Vagina (tissue), 2 donors: ENCODE results near the gene INS. TPM values are rescaled to one million over a fixed set of nuclear protein-coding genes. Genes with fewer than 3 reads are reported as not detected.

ENCODE experiments used
- DNase-seq, 2 donors: peaks; one replicate each; pipeline ENCODE4 v3.0.0-alpha.2; 2017; ENCODE audit errors: extremely low spot score in 2 of 2
- H3K27ac ChIP-seq: fragments of 200-600 bp; sonication (generic); one replicate; pipeline ENCODE4 v1.5.1; 2019
- H3K27me3 ChIP-seq: fragments of 200-600 bp; sonication (generic); one replicate; pipeline ENCODE4 v1.5.1; 2019
- H3K36me3 ChIP-seq, 2 donors: fragments of 200-600 bp; sonication (generic); one replicate each; pipeline ENCODE4 v1.5.1; 2017 to 2019
- H3K4me1 ChIP-seq: fragments of 200-600 bp; sonication (generic); one replicate; pipeline ENCODE4 v1.5.1; 2019
- H3K4me3 ChIP-seq, 2 donors: fragments of 200-600 bp; sonication (generic); 1 replicate in 1 of 2; 2 replicates in 1 of 2; pipeline ENCODE4 v1.5.1; 2016 to 2019
- H3K9me3 ChIP-seq: fragments of 200-600 bp; sonication (generic); one replicate; pipeline ENCODE4 v1.5.1; 2019
- POLR2A ChIP-seq, 2 donors: fragments of 450-650 bp; IDR thresholded peaks; one replicate each; pipeline ENCODE4 v1.6.1; 2017; ENCODE audit warnings: antibody characterized with exemption in 2 of 2, mild to moderate bottlenecking in 2 of 2, moderate library complexity in 2 of 2
- POLR2AphosphoS5 ChIP-seq, 2 donors: sonication (generic); formaldehyde crosslinking; IDR thresholded peaks; one replicate each; pipeline ENCODE4 v1.9.0; 2017; ENCODE audit warnings: antibody characterized with exemption in 2 of 2, mild to moderate bottlenecking in 2 of 2, low read depth in 1 of 2; ENCODE audit not compliant: insufficient read depth in 1 of 2
- intact Hi-C: fragments of 100-400 bp; cut with DNase I; formaldehyde crosslinking; loops from one replicate; pipeline ENCODE4 v1.15.1; 2023
- total RNA-seq: library from RNA; depleted of rRNA; stranded (reverse); fragments of >200 nt; gene quantifications from one replicate; pipeline ENCODE4 v1.2.3, GENCODE V29; 2016
- TF ChIP-seq, protein P1 (sequence below), 3 experiments: fragments of 450-650 bp in 2 of 3; fragments of 200-600 bp in 1 of 3; sonication (generic) in 1 of 3; IDR thresholded peaks; one replicate each; pipeline ENCODE4 v1.5.1; 2017 to 2019; ENCODE audit warnings: antibody characterized with exemption in 3 of 3, mild to moderate bottlenecking in 2 of 3, moderate library complexity in 2 of 3

The INS gene
- total RNA-seq, 1 donor from 2014 or later: not detected

DNA sequence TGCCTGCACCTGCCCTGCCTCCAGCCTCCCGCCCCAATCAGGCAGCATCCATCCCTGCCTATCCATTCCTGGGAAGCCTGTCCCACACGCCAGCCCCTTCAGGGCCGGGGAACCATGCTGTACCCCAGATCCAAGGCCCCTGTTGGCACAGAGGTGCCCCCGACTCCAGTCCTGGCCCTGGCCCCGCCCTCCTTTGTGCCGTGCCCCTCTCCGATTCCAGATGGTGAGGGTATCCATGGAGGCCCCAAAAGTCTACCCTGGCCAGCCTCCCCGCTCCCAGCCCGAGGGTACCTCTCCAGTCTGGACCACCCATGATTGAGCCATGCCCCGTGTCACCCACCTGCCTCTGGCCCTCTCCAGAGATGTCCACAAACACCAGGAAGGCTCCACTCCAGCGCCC lies 13.4 kb upstream of the INS start:
- DNase-seq: no peak
- H3K9me3 ChIP-seq: no peaks in the 10 kb centered on the region
- TF ChIP-seq, protein P1, sequence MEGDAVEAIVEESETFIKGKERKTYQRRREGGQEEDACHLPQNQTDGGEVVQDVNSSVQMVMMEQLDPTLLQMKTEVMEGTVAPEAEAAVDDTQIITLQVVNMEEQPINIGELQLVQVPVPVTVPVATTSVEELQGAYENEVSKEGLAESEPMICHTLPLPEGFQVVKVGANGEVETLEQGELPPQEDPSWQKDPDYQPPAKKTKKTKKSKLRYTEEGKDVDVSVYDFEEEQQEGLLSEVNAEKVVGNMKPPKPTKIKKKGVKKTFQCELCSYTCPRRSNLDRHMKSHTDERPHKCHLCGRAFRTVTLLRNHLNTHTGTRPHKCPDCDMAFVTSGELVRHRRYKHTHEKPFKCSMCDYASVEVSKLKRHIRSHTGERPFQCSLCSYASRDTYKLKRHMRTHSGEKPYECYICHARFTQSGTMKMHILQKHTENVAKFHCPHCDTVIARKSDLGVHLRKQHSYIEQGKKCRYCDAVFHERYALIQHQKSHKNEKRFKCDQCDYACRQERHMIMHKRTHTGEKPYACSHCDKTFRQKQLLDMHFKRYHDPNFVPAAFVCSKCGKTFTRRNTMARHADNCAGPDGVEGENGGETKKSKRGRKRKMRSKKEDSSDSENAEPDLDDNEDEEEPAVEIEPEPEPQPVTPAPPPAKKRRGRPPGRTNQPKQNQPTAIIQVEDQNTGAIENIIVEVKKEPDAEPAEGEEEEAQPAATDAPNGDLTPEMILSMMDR (IDR thresholded peaks at IDR 0.05): no peak
- no peak for TF ChIP-seq POLR2A (IDR thresholded peaks at IDR 0.05)
- no peak for TF ChIP-seq POLR2AphosphoS5 (IDR thresholded peaks at IDR 0.05; ENCODE audit: insufficient read depth in 1 of 2, low read depth in 1 of 2)
- no peaks in the 10 kb centered on the region for H3K36me3 ChIP-seq
- intact Hi-C loops: no loop called here
- H3K27ac ChIP-seq: no peak overlapping the region
- H3K4me3 ChIP-seq: no peak overlapping the region
- H3K4me1 ChIP-seq: peaks cover 6% of the 10 kb centered on the region
- no peaks in the 10 kb centered on the region for H3K27me3 ChIP-seq

DNA sequence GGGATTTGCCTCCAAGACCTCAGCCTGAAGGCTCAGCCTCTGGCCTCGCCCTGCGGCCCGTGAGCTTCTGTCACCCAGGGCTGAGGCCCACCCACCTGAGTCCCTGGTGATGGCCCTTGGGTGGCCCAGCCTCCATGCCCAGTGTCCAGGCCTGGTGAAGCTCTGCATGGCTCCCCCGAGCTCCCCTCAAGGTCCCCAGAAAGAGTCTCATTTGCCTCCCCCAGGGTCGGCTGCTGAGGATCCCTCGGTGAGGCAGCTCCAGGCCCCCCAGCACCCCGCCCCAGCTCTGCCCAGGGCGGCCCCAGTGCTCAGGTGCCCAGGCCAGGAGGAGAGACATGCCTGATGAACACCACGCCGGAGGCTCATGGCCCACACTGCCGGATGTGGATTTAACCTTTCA lies 12.8 kb upstream of the INS start:
- TF ChIP-seq, protein P1 (IDR thresholded peaks at IDR 0.05): no peak
- no peak for TF ChIP-seq POLR2AphosphoS5 (IDR thresholded peaks at IDR 0.05; ENCODE audit: insufficient read depth in 1 of 2, low read depth in 1 of 2)
- no peak for TF ChIP-seq POLR2A (IDR thresholded peaks at IDR 0.05)
- DNase-seq: no peak
- Histone ChIP-seq H3K27ac (no peak overlapping the region), H3K4me1 (peaks cover 6% of the 10 kb centered on the region), H3K36me3 (no peaks in the 10 kb centered on the region), H3K9me3 (no peaks in the 10 kb centered on the region), H3K27me3 (no peaks in the 10 kb centered on the region), H3K4me3 (no peak overlapping the region)
- intact Hi-C loops: no loop called here

DNA sequence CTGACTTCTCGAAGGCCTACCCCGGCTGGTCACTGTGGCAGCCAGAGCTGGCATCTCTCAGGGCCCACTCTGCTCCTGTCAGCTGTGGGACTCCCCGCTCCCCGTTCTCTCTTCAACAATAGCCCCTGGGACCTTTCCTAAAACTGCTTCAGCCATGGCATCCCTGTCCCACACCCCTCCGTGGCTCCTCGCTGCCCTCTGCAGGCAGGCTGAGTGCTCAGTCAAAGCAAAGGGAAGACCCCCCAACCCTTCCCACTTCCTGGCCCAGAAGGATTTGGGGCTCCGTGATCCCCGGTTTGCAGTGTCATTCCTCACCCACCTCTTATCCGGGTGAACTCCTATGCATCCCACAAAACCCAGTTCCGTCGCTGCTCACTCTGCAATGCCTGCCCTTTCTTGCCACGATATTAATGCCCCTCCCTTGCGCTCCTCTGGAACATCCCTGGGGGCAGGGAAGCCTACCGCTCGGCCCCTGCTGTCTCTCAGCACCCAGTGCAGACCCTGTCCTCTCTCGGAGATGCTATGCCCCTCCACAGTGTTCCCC lies 12.2 kb upstream of the INS start:
- intact Hi-C loops: no loop called here
- no peaks in the 10 kb centered on the region for H3K27me3 ChIP-seq
- H3K36me3 ChIP-seq: no peaks in the 10 kb centered on the region
- H3K9me3 ChIP-seq: no peaks in the 10 kb centered on the region
- peaks cover 6% of the 10 kb centered on the region for H3K4me1 ChIP-seq
- TF ChIP-seq POLR2A (IDR thresholded peaks at IDR 0.05) (no peak), POLR2AphosphoS5 (IDR thresholded peaks at IDR 0.05; ENCODE audit: insufficient read depth in 1 of 2, low read depth in 1 of 2) (no peak)
- TF ChIP-seq, protein P1 (IDR thresholded peaks at IDR 0.05): no peak
- no peak overlapping the region for H3K27ac ChIP-seq
- H3K4me3 ChIP-seq: no peak overlapping the region
- no peak for DNase-seq

DNA sequence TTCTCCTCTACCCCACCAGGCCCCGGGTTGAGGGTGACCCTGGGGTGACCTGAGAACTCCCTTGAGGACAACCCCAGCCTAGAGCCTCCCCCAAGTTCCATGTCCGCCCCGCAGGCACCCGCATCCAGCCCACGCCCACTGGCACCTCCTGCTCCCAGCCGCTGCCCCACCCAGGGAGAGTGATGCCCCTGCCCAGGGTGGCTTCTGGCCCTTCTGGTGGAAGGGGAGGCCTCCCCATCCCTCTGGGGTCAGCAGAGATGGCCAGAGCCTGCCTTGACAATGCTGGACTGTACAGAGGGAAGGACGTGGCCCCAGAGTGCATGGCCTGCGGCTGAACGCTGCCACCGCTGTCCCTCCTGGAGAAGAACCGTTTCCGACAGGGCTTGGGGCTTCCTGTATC lies 11.7 kb upstream of the INS start:
- H3K27me3 ChIP-seq: no peaks in the 10 kb centered on the region
- TF ChIP-seq, protein P1 (IDR thresholded peaks at IDR 0.05): no peak
- TF ChIP-seq POLR2AphosphoS5 (IDR thresholded peaks at IDR 0.05; ENCODE audit: insufficient read depth in 1 of 2, low read depth in 1 of 2) (no peak), POLR2A (IDR thresholded peaks at IDR 0.05) (no peak)
- H3K9me3 ChIP-seq: no peaks in the 10 kb centered on the region
- intact Hi-C loops: no loop called here
- DNase-seq: no peak
- H3K4me3 ChIP-seq: no peak overlapping the region
- no peaks in the 10 kb centered on the region for H3K36me3 ChIP-seq
- H3K27ac ChIP-seq: no peak overlapping the region
- peaks cover 6% of the 10 kb centered on the region for H3K4me1 ChIP-seq

DNA sequence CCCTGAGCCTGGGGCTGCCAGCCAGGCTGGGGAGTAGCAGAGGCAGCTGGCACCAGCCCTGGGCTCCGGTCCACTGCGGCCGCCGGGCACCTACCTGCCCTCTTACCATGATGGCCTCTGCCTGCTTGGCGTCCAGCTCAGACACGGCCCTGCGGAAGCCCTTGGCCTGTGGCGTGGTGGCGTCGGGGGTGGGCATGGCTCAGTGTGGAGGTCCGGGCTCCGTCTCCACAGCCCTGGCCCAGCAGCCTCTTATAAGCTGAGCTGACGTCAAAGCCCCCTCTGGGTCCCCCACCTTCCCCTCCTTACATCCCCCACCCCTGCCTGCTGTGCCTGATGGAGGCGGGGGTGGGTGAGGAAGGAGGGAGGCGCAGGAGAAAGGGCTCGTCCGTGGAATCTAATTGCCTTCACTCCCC lies 10.6 kb upstream of the INS start, which contains the start of gene TH:
TSS of gene TH (minus strand) at position 225 of the 413 bp plus-strand sequence. CDS start at position 196, 29 bp downstream.
- DNase-seq: no peak
- no peak within 1 kb of the TSS for H3K4me3 ChIP-seq
- H3K9me3 ChIP-seq: no peaks in the 10 kb centered on the region
- H3K27me3 ChIP-seq: no peaks in the 10 kb centered on the region
- no peak within 1 kb of the TSS for H3K27ac ChIP-seq
- H3K4me1 ChIP-seq: peaks cover 2% of the 10 kb centered on the region
- H3K36me3 ChIP-seq: no peaks in the 10 kb centered on the region
- intact Hi-C loops: no loop called here
- TF ChIP-seq, protein P1 (IDR thresholded peaks at IDR 0.05): no peak
- no peak for TF ChIP-seq POLR2A (IDR thresholded peaks at IDR 0.05)
- TF ChIP-seq POLR2AphosphoS5 (IDR thresholded peaks at IDR 0.05; ENCODE audit: insufficient read depth in 1 of 2, low read depth in 1 of 2): no peak
